ENCODE results near the gene HOXB7. TPM values are rescaled to one million over a fixed set of nuclear protein-coding genes. Genes with fewer than 3 reads are reported as not detected.

The HOXB7 gene
- total RNA-seq, 1 donor from 2014 or later, result 0.22 TPM

GRCh38 chr17:48590607-48591161, 20.1 kb downstream of the HOXB7 start:
- ATAC-seq (ENCODE audit: poor library complexity) (no peak), DNase-seq (no peak)
- intact Hi-C loops (cut with DNase I), result loop anchor here (10.0 kb wide), 1 partner anchor 246 kb away; no protein-coding TSS in a partner anchor

- intact Hi-C loops (cut with DNase I), result loop anchor here (10.0 kb wide), 1 partner anchor 245 kb away; no protein-coding TSS in a partner anchor
- no peak for ATAC-seq (ENCODE audit: poor library complexity)
- no peak for DNase-seq
Measured at GRCh38 chr17:48589831-48590606, 20.8 kb downstream of the HOXB7 start, which contains the start of gene HOXB3. TSS of gene HOXB3 (minus strand) at chr17:48590241. CDS start at chr17:48552474, 37,767 bp downstream.

GRCh38 chr17:48589060-48589830, 21.6 kb downstream of the HOXB7 start:
- ATAC-seq (ENCODE audit: poor library complexity), result no peak
- DNase-seq, result no peak
- intact Hi-C loops (cut with DNase I), result no loop called here

- ATAC-seq (ENCODE audit: poor library complexity) (no peak), DNase-seq (no peak)
- intact Hi-C loops (cut with DNase I), result no loop called here
Measured at GRCh38 chr17:48588528-48588927, 22.3 kb downstream of the HOXB7 start.

- intact Hi-C loops (cut with DNase I), result no loop called here
- DNase-seq (no peak), ATAC-seq (ENCODE audit: poor library complexity) (no peak)
Measured at GRCh38 chr17:48588074-48588415, 22.8 kb downstream of the HOXB7 start.

GRCh38 chr17:48587276-48588073, 23.3 kb downstream of the HOXB7 start:
- intact Hi-C loops (cut with DNase I), result no loop called here
- DNase-seq (no peak), ATAC-seq (ENCODE audit: poor library complexity) (no peak)

- no peak for ATAC-seq (ENCODE audit: poor library complexity)
- intact Hi-C loops (cut with DNase I), result no loop called here
- no peak for DNase-seq
Measured at GRCh38 chr17:48586355-48587258, 24.2 kb downstream of the HOXB7 start.

GRCh38 chr17:48584223-48584741, 26.5 kb downstream of the HOXB7 start:
- DNase-seq (no peak), ATAC-seq (ENCODE audit: poor library complexity) (no peak)
- intact Hi-C loops (cut with DNase I), result no loop called here

- ATAC-seq (ENCODE audit: poor library complexity) (no peak), DNase-seq (no peak)
- intact Hi-C loops (cut with DNase I), result no loop called here
Measured at GRCh38 chr17:48583708-48584222, 27.1 kb downstream of the HOXB7 start.

- intact Hi-C loops (cut with DNase I), result no loop called here
- no peak for DNase-seq
- no peak for ATAC-seq (ENCODE audit: poor library complexity)
Measured at GRCh38 chr17:48582750-48583069, 28.1 kb downstream of the HOXB7 start.

GRCh38 chr17:48579760-48580554, 30.9 kb downstream of the HOXB7 start:
- ATAC-seq (ENCODE audit: poor library complexity) (no peak), DNase-seq (no peak)
- intact Hi-C loops (cut with DNase I), result no loop called here

- intact Hi-C loops (cut with DNase I), result no loop called here
- DNase-seq (no peak), ATAC-seq (ENCODE audit: poor library complexity) (no peak)
Measured at GRCh38 chr17:48579471-48579759, 31.4 kb downstream of the HOXB7 start.

- intact Hi-C loops (cut with DNase I), result no loop called here
Measured at GRCh38 chr17:48578616-48579470, 32.0 kb downstream of the HOXB7 start.

GRCh38 chr17:48577946-48578615, 32.7 kb downstream of the HOXB7 start, which contains the start of gene HOXB4:
TSS of gene HOXB4 (minus strand) at chr17:48578350. CDS start at chr17:48578319, 31 bp downstream.
- intact Hi-C loops (cut with DNase I), result no loop called here
- peak; percentile 73 for ATAC-seq (ENCODE audit: poor library complexity)
- DNase-seq, result peak; percentile 83

More at GRCh38 chr17:48578616-48579470, 32.0 kb downstream of the HOXB7 start:
- no peak for ATAC-seq (ENCODE audit: poor library complexity)
- DNase-seq, result no peak

- DNase-seq (no peak), ATAC-seq (ENCODE audit: poor library complexity) (no peak)
- intact Hi-C loops (cut with DNase I), result no loop called here
Measured at GRCh38 chr17:48577330-48577945, 33.4 kb downstream of the HOXB7 start.

Data from Right ventricle myocardium superior (tissue), 1 donor.